GM19463 (cell line): ENCODE measurements around the gene SLC25A47.
"Not testable (repeated sequence)": the region's sequence is repeated elsewhere in the genome, so short reads cannot be mapped to it uniquely, and the experiment has no call there.

Experiments
- ATAC-seq: cut with Tn5 transposase; IDR thresholded peaks from one replicate; pipeline ENCODE4 v1.9.1; 2021; ENCODE audit warnings: mild to moderate bottlenecking, moderate library complexity; ENCODE audit not compliant: unreplicated experiment

The SLC25A47 gene

DNA sequence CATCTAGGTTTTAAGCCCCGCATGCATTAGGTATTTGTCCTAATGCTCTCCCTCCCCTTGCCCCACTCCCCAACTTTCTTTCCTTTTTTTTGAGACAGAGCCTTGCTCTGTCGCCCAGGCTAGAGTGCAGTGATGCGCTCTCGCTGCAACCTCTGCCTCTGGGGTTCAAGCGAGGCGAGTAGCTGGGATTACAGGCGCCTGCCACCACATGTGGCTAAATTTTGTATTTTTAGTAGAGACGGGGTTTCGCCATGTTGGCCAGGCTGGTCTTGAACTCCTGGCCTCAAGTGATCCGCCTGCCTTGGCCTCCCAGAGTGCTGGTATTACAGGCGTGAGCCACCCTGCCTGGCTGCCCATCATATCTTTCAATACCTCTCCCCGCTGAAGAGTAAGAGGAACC, 19.7 kb downstream of the SLC25A47 start:
- not testable (repeated sequence) for ATAC-seq

GRCh38 chr14:100344657-100345056, 21.5 kb downstream of the SLC25A47 start:
- not testable (repeated sequence) for ATAC-seq

DNA sequence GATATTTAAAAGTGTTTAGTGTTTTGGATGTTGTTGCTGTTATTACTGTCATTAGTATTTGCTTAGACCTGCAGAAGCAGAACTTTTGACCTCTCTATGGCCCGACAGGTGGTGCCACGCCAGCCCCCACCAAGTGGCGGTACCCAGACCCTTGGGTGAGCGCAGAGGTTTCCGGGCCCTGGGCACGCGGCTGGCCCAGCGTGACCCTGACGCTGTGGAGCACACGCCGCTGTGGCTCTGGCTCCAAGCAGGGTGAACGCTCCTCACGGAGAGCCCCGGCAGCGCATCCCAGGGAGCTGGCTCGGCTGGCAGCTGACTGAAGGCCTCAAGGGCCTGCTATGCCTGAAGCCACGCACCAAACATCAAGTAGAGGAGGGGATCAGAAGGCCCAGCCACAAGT, 22.6 kb downstream of the SLC25A47 start:
- ATAC-seq = no peak

DNA sequence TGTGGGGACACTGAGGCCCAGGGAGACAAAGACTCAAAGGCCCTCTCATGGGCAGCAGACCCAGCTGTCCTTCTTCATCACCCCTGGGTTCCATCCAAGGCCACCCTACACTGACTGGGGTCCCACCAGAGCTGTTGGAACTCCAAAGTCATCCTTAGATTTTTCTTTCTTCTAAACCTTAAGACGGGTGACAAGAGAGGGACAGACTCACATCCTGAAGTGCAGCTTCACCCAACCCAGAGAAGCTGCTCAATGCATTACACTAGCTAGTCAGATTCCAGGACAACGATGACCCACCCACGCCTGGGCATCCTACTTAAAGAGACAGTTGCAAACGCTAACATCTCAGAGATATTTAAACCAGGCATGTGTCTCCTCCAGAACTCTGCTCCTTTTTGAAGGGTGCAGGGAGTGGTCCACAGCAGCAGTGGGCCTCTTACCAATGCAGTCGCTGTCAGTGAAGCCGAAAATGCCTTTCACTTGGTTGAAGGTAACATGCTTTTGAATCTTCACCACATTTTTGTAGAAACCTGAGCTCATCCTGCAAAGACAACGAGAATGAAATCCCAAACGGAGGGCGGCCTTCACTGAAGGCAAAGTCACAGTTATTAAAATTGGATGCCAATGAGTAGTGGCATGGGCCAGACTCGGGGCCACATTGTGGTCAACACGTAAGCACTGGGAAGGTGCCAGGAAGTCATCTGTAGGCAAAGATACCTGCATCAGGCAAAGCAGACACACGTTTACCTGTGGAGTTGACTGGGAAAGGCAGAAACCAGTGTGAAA, 23.4 kb downstream of the SLC25A47 start:
- ATAC-seq = no peak

DNA sequence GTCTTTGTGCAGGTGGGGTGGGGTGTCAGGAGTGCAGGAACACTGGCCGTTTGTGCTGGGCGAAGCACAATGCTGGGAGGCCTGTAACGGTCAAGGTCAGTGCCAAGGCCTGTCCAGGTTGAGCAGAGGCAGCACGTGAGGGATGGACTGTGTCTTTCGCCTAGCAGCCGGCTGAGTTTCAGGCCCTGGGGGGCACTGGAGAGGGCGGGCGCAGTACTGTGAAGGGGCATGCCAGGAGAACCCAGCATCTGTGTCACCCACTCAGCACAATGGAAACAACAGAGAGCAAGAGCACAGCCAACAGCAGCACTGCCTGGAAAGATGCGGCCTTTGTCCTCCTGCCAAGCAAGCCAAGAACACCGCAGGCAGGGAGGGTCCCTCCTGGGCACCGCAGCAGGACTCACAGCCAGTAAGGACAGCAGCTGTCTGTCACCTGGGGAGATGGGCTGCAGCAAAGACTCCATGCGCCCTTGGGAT, 25.2 kb downstream of the SLC25A47 start:
- no peak for ATAC-seq

GRCh38 chr14:100348784-100349685, 25.9 kb downstream of the SLC25A47 start:
- no peak for ATAC-seq

DNA sequence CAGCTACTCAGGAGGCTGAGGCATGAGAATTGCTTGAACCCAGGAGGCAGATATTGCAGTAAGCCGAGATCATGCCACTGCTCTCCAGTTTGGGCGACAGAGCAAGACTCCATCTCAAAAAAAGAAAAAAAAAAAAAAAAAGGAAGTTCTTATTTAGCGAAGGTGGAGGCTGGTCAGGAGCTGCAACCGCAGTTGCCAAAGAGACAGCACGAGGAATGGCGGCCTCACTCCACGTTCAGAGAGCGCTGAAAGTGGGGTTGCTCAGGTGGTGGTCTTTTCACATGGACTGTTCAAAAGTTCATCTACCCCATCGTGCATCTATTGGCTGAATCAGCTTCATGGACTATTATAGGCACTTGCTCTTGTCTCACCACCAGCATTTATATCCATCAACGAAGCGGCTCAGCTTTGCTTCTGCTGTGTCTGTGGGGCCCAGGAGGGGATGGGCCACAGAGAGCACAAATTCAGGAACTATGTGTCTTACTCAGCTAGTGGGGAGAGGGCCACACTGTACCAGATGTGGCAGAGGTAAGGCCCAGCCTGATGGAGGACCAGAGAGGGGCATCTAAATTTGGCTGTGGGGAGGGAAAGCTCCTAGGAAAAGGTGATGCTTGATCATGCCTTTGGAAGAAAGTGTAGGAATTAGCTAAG, 27.3 kb downstream of the SLC25A47 start:
- no peak for ATAC-seq

DNA sequence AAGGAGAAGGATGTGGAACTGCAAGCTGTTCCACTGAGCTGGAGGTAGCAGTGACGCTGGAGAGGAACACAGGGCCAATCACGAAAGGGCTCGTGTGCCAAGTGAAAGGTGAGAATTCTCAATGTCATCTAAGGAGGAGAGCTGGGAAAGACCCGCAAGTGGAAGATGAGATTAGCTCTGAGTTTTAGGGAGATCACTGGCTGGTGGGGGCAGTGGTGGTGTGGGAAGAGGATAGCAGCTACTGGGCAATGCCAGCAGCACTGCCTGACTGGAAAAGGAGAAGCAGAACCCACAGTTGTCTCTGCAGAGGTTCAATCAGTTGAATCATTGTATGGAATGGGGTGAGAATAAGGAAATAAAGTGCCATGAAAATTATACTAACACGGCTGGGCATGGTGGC, 27.8 kb downstream of the SLC25A47 start:
- ATAC-seq = no peak

GRCh38 chr14:100358396-100358795, 35.3 kb downstream of the SLC25A47 start:
- no peak for ATAC-seq

DNA sequence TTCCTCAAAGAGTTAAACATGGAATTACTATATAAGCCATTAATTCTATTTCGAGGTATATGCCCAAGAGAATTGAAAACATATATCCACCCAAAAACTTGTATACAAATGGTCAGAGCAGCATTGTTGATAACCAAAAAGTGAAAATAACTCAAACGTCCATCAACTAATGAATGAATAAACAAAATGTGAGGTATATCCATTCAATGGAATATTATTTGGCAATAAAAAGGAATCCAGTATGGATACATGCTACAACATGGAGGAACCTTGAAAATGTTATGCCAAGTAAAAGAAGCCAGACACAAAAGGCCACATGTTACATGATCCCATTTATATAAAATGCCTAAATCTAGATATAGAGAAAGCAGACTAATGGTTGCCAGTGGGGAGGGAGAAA, 36.0 kb downstream of the SLC25A47 start:
- ATAC-seq = no peak

- no peak for ATAC-seq
These were observed 36.7 kb downstream of the SLC25A47 start for GRCh38 chr14:100359881-100360280.

- ATAC-seq = no peak
These were observed 38.5 kb downstream of the SLC25A47 start for GRCh38 chr14:100361626-100362025.

DNA sequence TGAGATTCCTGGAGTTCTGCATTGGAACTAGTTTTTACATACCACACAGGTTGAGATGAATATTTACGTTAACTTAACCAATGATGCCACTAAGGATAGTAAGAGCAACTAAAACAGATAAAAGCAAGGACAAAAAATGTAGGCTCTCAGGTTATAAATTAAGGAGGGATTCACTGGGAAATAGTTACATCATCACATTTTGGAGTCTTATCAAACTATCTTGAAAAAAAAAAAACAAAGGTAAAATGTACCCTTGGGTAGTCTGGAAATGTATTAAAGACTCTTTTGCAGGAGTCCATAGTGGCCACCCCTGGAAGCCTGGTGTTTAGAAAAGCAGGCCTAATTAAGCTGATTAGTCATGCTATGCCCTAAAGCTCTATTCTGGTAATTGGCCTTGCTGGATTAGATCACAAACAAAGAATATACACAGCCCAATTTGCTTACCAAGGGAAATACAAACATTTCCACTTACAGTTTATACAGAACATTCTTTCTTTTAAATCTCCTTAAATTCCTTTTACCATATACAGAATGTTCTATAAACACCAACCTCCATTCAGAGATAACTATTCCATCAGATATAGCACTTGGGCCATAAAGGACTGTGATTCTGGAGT, 39.3 kb downstream of the SLC25A47 start:
- no peak for ATAC-seq

GRCh38 chr14:100363053-100363452, 39.9 kb downstream of the SLC25A47 start:
- ATAC-seq = no peak

- ATAC-seq = no peak
These were observed 41.3 kb downstream of the SLC25A47 start for GRCh38 chr14:100364403-100364802.

DNA sequence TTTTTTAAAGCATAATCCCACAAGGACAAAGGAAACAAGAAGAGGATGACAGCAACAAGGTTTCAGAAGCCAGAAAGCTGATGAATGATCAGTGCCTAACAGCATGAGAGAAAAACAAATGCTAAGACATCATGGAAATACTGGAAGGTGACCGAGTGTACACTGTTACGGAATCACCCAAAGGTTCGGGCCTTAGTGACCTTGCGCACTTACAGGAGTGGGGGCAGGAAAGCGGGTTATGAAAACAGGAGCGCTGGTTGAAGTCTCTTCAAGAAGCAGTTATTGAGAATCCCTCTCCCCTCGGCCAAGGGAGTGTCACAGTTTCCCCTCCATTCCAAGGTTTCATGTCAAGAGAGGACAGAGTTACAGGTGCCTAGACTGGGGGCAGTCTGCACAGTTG, 42.6 kb downstream of the SLC25A47 start:
- no peak for ATAC-seq

GRCh38 chr14:100369019-100369418, 45.9 kb downstream of the SLC25A47 start:
- ATAC-seq = no peak

DNA sequence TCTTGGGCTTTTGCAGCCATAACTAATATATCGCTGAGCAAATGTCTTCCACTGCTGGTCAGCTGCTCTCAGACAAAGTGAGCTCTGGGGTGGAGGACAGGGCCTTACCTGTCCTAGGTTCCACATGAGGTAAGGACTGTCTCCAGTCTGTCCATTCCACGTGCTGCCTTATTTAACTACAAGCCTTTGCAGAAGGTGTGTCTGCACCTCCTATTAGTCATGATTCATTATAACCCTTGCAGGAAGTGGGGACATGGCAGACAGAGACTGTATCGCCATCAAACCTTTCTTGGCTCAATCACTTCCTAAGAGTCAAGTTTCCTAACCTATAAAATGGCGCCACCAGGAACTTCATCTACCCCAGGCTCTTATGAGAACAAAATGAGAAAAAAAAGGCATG, 46.9 kb downstream of the SLC25A47 start:
- no peak for ATAC-seq

DNA sequence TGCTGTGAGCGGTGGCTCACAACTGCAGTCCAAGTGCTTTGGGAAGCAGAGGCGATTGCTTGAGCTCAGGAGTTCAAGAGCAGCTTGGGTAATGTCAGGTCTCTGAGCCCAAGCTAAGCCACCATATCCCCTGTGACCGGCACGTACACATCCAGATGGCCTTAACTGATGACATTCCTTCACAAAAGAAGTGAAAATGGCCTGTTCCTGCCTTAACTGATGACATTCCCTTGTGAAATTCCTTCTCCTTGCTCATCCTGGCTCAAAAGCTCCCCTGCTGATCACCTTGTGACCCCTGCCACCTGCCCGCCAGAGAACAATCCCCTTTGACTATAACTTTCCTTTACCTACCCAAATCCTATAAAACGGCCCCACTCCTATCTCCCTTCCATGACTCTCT, 48.6 kb downstream of the SLC25A47 start:
- ATAC-seq = no peak

DNA sequence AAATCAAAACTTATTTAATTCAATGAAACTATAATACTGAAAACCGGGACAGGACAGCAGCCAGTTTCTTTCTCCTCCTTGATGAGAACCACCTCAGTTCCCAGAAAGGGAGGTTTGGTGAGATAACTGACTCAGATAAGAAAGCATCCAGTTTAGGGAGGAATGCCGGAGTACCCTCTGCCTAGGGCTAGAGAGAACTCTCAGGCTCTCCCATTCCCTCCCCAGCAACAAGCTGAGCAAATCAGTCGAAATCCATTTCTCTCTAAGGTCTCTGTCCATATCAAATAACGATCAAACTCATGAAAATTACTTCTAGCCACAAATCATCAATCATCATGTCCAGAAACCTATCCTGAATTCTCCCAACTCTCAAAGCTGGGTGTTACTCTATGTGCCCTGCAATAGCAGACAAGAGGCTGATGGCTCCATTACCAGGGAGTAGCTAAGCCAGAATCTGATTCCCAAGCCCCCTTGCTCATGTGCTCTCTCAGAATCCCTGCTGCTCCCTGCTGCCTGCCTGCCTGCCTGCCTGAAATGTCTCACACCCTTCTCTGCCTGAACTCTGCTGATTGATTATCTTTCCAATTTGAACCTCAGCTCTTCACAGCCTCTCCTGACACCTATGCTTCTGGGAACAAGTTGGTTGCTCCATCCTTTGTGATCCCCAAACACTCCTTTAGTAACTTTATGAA, 49.4 kb downstream of the SLC25A47 start:
- ATAC-seq = no peak
